Measurements from ENCODE around the gene E4F1. TPM values are rescaled to one million over a fixed set of nuclear protein-coding genes. Genes with fewer than 3 reads are reported as not detected.

Gene E4F1
- total RNA-seq, 1 donor from 2014 or later = 18.7 TPM

- TF ChIP-seq, protein P1, sequence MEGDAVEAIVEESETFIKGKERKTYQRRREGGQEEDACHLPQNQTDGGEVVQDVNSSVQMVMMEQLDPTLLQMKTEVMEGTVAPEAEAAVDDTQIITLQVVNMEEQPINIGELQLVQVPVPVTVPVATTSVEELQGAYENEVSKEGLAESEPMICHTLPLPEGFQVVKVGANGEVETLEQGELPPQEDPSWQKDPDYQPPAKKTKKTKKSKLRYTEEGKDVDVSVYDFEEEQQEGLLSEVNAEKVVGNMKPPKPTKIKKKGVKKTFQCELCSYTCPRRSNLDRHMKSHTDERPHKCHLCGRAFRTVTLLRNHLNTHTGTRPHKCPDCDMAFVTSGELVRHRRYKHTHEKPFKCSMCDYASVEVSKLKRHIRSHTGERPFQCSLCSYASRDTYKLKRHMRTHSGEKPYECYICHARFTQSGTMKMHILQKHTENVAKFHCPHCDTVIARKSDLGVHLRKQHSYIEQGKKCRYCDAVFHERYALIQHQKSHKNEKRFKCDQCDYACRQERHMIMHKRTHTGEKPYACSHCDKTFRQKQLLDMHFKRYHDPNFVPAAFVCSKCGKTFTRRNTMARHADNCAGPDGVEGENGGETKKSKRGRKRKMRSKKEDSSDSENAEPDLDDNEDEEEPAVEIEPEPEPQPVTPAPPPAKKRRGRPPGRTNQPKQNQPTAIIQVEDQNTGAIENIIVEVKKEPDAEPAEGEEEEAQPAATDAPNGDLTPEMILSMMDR (IDR thresholded peaks at IDR 0.05) = no peak
- no peak for DNase-seq (ENCODE audit: low spot score)
- no peaks in the 10 kb centered on the region for H3K9me3 Mint-ChIP-seq (ENCODE audit: low read depth)
- H3K4me3 Mint-ChIP-seq (ENCODE audit: unreplicated experiment) = peak overlapping the region; percentile 12
- H3K36me3 Mint-ChIP-seq (ENCODE audit: low read depth) = peaks cover 5% of the 10 kb centered on the region
- H3K27ac Mint-ChIP-seq (ENCODE audit: unreplicated experiment) = peak overlapping the region; percentile 5
- H3K27me3 Mint-ChIP-seq (ENCODE audit: low read depth) = no peaks in the 10 kb centered on the region
- peaks cover 18% of the 10 kb centered on the region for H3K4me1 Mint-ChIP-seq (ENCODE audit: low read depth)
Observed at GRCh38 chr16:2226245-2226793, 2.9 kb downstream of the E4F1 start.

- DNase-seq (ENCODE audit: low spot score) = no peak
- no peaks in the 10 kb centered on the region for H3K9me3 Mint-ChIP-seq (ENCODE audit: low read depth)
- H3K4me1 Mint-ChIP-seq (ENCODE audit: low read depth) = peaks cover 18% of the 10 kb centered on the region
- peak overlapping the region; percentile 38 for H3K27ac Mint-ChIP-seq (ENCODE audit: unreplicated experiment)
- TF ChIP-seq, protein P1 (IDR thresholded peaks at IDR 0.05) = no peak
- H3K27me3 Mint-ChIP-seq (ENCODE audit: low read depth) = no peaks in the 10 kb centered on the region
- peaks cover 7% of the 10 kb centered on the region for H3K36me3 Mint-ChIP-seq (ENCODE audit: low read depth)
- H3K4me3 Mint-ChIP-seq (ENCODE audit: unreplicated experiment) = no peak overlapping the region
Observed at GRCh38 chr16:2226918-2227317, 3.5 kb downstream of the E4F1 start.

- Mint-ChIP-seq H3K36me3 (ENCODE audit: low read depth) (peaks cover 8% of the 10 kb centered on the region), H3K27me3 (ENCODE audit: low read depth) (no peaks in the 10 kb centered on the region), H3K4me3 (ENCODE audit: unreplicated experiment) (no peak overlapping the region), H3K9me3 (ENCODE audit: low read depth) (no peaks in the 10 kb centered on the region), H3K4me1 (ENCODE audit: low read depth) (peaks cover 18% of the 10 kb centered on the region), H3K27ac (ENCODE audit: unreplicated experiment) (no peak overlapping the region)
- DNase-seq (ENCODE audit: low spot score) = no peak
- TF ChIP-seq, protein P1 (IDR thresholded peaks at IDR 0.05) = no peak
Observed at GRCh38 chr16:2228161-2228824, 4.9 kb downstream of the E4F1 start.

GRCh38 chr16:2229091-2229490 is 5.7 kb downstream of the E4F1 start:
- Mint-ChIP-seq H3K4me1 (ENCODE audit: low read depth) (peaks cover 17% of the 10 kb centered on the region), H3K36me3 (ENCODE audit: low read depth) (peaks cover 11% of the 10 kb centered on the region), H3K27ac (ENCODE audit: unreplicated experiment) (no peak overlapping the region), H3K27me3 (ENCODE audit: low read depth) (no peaks in the 10 kb centered on the region), H3K4me3 (ENCODE audit: unreplicated experiment) (no peak overlapping the region), H3K9me3 (ENCODE audit: low read depth) (no peaks in the 10 kb centered on the region)
- TF ChIP-seq, protein P1 (IDR thresholded peaks at IDR 0.05) = no peak
- no peak for DNase-seq (ENCODE audit: low spot score)

- H3K4me1 Mint-ChIP-seq (ENCODE audit: low read depth) = peaks cover 11% of the 10 kb centered on the region
- no peaks in the 10 kb centered on the region for H3K27me3 Mint-ChIP-seq (ENCODE audit: low read depth)
- no peak overlapping the region for H3K4me3 Mint-ChIP-seq (ENCODE audit: unreplicated experiment)
- H3K36me3 Mint-ChIP-seq (ENCODE audit: low read depth) = peaks cover 11% of the 10 kb centered on the region
- DNase-seq (ENCODE audit: low spot score) = no peak
- TF ChIP-seq, protein P1 (IDR thresholded peaks at IDR 0.05) = no peak
- no peak overlapping the region for H3K27ac Mint-ChIP-seq (ENCODE audit: unreplicated experiment)
- no peaks in the 10 kb centered on the region for H3K9me3 Mint-ChIP-seq (ENCODE audit: low read depth)
Observed at GRCh38 chr16:2229632-2230250, 6.3 kb downstream of the E4F1 start.

All from chondrocyte (in vitro differentiated cells).